ENCODE measurements around the gene MED20.

GRCh38 chr6:41935685-41936072, 14.7 kb upstream of the MED20 start:
- TF ChIP-seq CTCF (IDR thresholded peaks at IDR 0.05) (no peak), POLR2AphosphoS5 (IDR thresholded peaks at IDR 0.05) (no peak)

Data from esophagus muscularis mucosa (tissue), 3 donors.